NCI-H524 treated with DMSO at 0.1 percent for 48 hours (cell line): ENCODE results near the gene CISD3.
A peak's percentile ranks its signal among the peaks of the same experiment; 100 is the strongest.

Experiments used
- DNase-seq: peaks from one replicate; lab custom pipeline; 2025; lab: John Stamatoyannopoulos, UW

Gene CISD3

DNA sequence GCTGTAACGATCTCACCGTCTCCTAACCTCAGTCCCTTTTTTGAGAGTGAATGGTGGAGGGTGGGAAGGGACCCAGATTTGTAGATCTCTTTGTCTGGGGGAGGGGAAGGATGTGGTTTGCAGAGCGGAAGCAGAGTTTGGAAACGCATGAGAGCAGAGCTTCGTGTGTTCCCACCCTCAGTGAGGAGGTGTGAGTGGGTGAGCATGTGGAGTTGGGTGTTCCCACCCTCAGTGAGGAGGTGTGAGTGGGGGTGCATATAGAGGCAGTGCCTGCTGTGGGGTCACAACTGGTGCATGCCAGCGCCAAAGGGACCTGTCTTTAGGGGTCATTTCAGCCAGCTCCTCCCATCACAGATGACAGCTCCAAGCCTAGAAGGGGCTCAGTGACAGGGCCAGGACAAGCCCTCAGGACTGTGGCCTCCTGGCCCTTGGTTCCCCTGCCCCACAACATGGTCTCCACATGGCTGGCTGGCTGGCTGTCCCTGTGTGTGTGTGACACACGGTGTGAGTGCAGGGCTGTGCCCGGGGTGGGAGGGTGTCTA, 1.8 kb upstream of the CISD3 start:
- DNase-seq, result no peak

DNA sequence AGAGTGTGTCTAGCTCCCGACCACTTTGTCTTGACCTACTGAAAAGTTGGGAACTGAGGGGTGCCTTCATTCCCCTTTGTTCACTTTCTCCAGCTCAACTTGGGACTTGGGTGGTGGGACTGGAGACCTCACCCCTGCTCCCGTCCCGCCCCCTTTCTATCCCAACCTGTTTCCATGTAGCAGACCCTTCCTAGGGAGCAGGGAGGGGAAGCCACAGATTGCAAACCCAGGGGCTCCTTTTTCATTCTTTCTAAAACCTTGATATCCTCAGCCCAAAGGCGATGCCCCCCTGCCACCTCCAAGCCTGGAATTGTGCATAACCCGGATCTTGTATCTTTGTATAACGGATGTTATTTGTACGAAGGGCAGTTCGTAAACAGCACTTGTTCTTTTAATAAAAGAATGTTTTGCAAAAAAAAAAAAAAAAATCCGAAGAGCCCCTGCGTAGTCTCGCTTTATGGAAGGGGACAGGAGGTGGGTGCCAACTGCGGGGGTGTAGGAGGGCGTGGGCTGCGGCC, 714 bp upstream of the CISD3 start:
- DNase-seq, result no peak

DNA sequence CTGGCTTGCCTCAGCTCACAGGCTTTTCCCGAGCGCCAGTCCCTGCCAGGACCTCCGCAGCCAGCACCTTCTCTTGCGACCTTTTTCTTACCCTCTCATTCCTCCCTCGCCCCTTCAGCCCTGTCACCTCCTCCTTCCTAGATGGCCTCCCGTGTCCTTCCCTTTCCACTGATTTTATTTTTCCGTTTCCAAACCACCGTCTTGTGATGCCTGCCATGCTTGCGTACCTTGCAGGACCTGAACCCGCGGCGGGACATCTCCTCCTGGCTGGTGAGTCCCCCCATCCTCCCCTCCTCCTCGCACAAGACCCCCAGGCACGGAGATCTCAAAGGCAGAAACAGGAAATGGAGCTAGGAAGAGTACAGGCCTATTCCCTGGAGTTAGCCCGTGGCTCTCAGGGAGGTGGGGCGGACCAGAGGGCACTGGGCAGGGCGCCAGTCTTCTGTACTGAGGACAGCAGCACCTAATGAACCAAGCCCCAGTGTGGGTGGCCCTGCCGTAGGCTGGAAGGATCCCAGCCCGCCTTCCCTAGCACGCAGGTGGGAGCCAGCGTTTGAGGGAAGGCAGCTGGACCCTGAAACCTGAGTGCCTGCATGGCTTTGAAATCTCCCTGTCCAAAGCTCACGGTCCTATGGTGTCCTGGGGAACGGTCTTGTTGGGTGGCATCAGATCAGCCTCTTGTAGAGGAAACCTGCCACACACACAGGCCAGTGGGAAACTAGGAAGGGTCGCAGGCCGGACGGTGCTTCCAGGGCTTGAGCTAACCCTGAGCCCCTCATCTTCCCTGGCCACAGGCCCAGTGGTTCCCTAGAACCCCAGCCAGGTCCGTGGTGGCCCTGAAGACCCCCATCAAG, 612 bp downstream of the CISD3 start:
- no peak for DNase-seq

DNA sequence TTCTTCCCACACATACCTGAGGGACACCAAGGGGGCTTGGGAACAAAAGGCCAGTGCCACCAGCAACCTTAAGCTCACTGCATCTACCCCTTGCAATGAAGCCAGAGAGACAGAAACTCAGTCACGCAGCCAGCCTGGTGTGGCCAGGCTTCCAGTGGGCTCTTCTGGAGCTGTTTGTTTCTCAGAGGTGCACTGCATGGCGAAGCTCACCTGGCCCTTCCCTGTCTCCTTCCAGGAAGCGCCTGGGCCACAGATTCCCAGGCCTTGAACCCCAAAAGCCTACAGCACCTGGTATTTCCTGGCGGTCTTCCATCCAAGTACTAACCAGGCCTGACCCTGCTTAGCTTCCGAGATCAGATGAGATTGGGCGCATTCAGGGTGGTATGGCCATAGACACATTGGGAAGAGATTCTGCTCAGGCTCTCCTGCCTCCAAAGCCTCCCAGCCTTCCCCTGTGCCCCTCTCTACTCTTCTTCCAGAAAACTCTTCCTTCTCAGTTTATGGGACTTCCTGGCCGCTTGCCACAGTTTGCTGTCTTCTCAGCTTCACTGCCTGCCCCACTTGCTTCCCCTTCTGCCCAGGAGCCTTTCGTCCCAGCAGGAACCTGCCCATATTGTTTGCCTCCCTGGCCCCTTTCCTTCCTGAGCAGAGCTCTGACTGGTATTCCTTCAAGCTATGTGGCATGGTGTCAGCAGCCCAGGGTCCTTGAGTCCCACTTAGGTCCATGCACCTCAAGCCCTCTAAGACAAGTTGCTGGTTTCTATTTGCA, 1.6 kb downstream of the CISD3 start:
- no peak for DNase-seq

DNA sequence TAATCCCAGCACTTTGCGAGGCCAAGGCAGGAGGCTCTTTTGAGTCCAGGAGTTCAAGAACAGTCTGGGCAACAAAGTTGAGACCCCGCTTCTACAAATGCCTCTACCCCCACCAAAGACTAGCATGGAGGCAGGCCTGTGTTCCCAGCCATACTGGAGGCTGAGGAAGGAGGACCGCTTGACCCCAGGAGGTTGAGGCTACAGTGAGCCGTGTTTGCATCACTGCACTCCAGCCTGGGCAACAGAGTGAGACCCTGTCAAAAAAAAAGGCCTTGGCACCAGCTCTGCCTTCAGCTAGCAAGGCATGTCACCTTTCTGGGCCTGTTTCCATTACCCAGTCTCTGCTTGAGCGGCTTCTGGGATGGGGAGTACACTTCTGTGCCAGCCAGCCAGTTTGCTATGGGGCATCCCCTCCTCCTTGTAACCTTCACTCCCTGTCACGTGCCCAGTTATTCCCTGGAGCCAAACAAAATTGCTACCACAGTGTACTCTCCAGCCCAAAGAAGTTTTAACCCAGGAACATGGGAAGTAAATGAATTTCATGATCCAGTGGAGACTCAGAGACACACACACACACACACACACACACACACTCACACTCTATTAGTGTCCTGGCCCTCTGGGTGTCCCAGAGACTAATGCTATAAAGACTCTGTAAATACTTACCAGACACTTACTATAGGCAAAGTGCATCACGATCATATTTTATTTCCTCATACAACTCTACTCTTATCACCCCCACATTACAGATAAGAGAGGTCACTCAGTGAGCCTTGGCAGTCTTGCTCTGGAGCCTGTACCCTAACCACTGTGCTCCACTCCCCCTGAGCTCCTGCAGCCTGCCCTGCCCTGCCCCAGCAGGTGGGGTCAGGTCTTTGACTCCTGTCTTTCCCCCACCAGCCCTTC, 2.5 kb downstream of the CISD3 start:
- DNase-seq, result no peak

DNA sequence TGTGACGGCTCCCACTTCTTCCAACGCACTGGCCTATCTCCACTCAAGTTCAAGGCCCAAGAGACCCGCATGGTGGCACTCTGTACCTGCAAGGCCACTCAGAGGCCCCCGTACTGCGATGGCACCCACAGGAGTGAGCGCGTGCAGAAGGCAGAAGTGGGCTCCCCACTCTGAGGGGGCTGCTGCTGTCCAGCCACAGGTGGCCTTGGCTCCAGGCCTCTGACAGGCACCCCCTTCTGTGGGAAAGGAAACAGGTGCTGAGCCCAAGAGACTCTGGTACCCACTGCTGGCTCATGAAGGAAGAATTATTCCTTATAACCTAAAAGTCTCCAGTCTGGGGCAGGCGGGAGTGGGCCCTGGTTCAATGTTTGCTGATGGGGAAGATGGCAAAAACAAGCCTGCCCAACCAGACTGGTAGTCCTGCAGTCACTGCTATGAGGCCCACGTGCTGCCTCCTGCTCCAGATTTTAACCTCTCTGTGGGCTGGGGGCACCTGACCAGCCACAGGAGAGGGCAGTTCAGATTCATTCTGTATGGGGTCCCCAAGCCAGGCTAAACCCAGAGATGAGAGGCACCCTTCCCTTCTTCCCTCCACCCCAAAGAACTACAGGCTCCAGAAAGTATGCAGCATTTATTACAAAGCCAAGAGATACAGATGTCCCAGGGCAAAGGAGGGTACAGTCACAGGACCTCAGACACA, 3.3 kb downstream of the CISD3 start:
- DNase-seq, result no peak

DNA sequence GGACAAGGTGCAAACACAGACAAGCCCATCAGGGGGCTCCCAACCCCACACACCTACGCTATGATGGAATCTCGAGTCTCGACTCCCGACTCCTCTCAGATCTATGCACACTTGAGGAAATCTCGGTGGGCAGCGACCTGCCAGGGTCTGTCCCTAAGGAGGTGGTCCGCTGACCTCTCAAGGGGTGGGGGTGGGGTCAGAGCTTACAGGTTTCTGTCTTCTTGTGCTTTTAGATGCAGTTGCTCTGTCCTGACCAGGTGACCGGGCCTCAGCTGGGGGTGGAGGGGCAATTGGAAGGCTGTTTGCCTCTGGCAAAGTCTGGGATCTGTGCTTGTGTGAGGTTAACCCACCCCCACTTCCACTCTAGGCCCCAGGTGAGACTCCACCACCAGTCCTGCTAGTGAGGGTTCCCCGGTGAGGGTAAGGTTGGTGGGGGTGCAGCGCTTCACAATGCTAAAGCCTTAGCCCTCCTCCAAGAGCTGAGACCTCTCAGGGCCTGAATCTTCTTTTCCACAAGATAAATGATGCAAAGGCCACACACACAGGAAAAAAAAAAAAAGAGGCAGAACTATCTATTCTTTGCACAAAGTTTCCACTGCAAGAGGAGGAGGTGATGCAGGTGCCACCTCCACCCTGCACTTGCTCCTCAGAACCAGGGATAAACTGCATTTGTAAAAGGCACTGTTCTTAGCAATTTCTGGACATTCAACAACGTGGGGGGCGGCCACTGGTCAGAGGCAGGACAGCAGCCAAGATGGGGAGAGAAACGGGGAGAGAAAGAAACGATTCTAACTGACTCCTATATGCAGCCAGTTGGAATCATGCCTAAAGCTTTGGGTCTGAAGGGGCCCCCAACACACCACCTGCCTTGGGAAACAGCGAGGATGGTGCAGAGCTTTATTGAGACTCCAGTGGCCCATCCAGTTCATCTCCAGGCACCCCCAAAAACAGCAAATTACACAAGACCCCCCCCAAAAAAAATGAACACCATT, 4.1 kb downstream of the CISD3 start:
- DNase-seq, result no peak

DNA sequence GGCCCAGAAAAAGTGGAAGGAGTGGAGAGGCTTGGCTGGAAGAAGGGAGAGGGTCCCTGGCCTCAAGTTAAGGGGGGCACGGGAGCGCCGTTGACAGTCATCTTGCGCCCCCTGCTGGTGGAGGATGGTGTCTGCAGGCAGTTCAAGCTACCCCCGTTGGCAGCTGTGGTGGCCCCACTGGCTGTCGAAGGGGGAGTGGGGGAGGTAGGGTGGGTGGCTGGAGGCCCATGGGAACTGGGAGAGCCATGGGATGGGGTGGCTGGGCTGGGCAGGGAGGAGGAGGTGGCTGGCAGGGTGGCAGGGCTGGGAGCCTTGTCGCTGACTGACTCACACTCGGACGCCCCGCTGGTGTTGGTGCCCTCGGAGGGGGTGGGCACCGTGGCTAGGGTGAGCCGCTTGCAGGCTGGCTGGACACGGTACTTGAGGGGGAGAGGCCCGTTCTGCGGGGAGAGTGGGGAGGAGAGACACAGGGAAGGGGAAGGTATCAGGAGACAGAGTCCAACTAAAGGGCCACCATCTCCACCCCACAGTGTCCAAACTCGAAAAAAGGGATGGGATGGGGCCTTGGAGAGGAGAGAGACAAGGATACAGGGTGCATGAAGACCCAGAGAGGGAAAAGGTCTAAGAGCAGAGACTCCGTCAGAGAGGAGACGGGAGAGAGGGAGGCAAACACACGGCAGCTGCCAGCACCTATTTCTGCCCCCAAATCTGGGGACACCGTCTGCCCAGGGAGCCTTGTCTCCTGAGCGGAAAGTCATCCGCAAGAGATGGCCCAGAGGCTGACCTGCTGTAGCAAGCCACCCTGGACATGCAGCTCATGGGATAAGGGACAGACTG, 5.2 kb downstream of the CISD3 start:
- DNase-seq, result no peak

DNA sequence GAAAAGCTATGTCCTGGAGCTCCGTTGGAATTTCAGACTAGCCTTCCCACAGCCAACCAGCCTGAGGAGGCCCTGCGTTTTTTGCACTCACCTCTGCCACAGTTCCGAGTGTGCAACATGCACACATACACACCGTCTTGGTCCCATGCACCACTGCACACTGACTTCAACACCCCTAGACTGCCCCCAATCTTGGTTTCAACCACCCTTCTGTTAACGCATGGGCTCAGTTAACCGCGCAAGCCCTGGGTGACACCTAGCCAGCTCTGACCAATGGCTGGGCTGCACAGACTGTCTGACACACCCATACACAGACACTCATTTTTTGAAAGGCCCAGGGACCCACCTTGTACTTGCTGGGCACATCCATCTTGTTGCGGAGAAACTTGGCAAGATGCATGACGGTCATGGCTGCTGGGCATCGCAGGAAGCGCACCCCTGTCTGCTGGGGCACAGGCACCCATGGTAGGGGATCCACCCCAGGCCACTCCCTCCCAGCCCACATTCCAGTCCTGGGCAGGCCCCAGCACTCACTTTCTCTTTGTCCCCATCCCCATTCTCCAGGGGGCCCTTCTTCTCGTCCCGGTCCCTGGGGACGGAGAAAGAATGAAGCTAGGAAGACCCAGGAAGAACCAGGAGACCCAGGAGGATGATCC, 8.0 kb downstream of the CISD3 start:
- no peak for DNase-seq

DNA sequence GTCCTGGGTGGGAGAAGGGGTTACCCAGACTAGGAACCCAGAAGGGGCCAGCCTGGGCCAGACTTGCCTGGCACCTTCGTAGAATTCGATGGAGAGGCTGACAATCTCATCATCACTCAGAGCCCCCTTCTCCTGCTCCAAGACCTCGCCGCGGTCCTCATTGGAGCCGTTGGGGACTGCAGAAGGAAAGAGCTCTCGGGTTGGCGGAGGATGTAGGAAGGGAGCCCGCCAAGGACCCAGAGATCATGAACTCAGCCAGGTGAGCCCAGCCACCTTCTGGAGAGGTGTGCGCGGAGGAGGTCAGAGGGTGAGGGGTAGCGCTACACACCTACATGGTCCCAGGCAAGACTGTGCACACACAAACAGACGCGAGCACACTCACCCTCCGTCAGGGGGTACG, 8.5 kb downstream of the CISD3 start:
- DNase-seq, result no peak

DNA sequence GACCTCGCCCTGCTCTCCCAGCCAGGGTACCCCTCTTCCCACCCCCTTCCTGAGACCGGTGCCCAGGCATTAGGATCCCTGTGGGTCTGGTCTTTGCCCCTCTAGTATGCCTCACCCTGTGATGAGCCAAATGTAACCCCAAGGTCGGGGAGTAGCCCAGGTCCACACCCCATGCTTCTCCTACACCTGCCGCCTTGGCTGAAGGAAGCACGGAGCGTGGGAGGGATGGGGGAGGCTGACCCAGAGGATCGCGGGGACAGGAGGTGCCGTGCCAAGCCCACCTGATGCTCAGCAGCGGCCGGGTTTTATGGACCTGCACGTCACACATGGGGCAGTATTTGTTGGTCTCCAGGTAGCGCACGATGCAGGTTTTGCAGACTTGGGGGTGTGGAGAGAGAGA, 9.2 kb downstream of the CISD3 start:
- DNase-seq, result no peak

DNA sequence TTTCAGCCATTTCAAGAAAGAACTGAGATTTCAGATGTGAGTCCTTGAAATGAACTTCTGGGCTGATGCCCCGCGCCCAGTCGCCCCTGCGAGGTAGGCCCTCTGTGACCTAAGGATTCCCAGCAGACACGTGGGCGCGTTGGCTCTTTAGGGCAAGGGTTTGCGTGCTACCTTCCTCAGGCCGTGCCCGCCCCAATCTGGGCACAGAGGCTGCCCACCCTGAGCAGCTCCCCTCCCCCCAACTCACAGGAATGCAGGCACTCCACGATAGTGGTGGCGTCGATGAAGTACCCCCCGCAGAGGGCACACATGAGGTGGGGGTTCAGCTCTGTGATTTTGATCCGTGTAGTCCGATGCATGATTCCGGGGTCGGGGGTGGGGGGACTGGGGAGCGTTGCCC, 9.9 kb downstream of the CISD3 start:
- no peak for DNase-seq

DNA sequence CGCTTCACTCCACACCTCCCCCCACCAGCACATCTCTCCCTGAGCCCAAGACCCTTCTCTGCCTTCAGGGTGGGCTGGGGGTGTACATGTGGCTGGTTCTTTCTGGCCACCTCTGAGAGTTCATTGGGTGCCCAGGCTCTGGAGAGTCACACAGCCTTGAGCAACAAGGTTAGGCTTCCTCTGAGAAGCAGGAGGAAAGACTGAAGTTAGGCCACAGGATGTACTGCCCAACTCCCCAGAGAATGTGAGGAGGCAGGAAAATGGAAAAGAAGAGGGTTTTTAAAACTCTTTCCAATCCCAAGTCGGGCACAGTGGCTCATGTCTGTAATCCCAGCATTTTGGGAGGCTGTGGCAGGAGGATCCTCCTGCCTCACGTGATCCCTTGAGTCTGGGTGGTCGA, 10.7 kb downstream of the CISD3 start:
- DNase-seq, result no peak

DNA sequence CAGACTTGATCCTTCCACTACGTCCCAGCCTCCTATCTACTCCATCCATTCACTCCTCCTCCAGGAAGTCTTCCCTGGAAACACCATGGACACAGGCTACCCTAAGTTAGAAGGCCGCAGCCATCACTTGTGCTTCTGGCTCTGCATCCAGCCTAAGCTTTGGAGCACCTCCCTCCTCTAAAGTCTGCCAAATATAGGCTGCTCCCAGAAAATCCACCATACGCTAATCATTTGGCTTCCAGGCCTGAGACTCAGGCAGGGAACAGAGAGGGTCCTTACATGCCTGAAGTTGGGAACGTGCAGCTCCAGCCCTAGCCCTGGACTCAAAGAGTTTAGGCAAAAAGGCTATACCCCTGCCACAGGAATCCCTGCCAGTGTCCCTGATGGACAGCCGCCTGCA, 11.3 kb downstream of the CISD3 start:
- no peak for DNase-seq

DNA sequence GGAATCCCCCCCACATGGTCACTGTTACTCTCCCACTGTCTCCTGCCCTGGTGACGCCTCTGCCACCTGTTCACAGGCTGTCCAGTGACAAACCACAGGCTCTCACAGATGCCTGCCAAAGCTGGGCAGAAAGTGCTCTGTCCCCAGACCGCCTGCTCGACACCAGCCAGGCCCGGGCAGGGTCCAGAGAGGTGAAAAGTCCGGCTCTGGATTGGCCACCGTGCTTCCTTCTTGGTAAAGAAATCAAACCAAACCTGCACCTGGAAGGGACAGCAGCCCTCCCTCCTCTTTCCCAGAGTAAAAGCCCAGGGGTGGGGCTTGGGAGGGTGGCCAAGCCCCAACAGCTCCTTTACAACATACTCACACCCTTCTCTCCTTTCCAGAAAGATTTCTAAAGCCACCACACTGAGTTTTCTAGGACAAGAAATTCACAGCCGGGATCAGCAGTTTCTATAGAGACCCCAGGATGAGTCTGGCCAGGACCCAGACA, 11.8 kb downstream of the CISD3 start:
- no peak for DNase-seq

DNA sequence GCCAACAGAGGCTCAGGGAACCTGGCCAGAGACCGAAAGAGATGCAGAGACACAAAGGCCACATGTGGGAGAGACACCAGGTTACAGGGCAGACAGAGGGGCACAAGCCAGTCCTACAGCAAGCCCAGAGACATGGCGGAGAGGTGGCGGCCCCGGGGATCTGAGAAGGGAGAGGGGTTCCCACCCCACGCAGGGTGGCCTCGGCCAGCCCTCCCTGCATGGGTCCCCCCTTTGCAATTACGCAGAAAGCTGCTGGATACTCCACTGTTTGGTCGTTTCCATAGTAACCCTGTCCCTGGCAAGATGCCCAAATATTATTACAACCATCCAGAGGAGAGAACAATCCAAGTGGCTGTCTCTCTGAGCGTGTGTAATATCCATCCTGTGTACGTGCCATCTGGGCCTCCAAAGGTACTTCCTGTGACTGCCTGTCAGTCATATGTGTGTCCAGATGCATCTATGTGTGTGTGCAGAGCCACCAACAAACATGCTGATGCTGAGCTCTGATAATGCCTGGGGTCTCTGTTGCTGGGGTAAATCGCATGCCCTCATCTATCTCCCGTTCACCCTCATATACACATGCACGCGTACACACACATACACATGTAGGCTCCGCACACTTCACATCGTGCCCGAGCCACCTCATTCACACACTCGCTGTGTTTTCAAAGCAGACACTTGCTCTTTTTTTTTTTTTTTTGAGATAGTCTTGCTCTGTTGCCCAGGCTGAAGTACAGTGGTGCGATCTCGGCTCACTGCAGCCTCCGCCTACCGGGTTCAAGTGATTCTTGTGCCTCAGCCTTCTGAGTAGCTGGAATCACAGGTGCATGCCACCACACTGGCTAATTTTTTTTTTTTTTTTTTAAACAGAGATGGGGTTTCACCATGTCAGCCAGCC, 12.5 kb downstream of the CISD3 start:
- peak; percentile 83 for DNase-seq

DNA sequence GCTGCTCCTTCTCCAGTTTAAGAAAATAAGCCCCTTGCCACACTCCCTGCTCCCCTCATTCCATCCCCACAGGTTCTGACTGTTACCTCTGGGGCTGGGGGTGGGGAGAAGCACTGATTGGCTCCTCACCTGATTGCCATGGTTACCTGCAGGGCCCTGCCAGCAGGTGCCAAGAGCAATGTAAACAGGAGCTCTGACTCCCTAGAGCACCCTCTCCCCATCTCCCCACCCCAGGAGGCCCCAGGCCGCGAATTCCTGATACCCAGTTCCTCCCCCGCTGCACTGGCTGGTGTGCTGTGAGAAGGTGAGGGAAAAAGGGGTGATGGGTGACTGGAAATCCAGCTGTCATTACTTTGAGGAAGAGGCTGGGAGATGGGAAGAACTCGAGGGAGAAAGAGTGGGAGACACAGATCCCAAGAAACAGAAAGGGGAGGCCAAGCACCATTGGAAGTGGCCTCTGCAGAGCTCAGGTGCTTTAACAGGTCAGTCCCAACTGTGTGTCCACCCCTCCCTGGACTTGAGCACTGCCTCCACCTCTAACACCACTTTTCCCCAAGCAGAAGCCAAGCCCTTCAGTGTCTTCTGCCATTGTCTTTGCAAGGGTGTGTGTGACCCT, 13.5 kb downstream of the CISD3 start:
- no peak for DNase-seq
